Tibial nerve (tissue), 4 donors: Measurements from ENCODE around the gene RNF212. TPM values are rescaled to one million over a fixed set of nuclear protein-coding genes. Genes with fewer than 3 reads are reported as not detected.

Source experiments
- DNase-seq, 2 donors: peaks; one replicate each; pipeline ENCODE4 v3.0.0-alpha.2; 2019; ENCODE audit warnings: low spot score in 2 of 2
- H3K27ac ChIP-seq, 4 donors: fragments of 200-600 bp; sonication (generic) in 3 of 4; one replicate each; pipeline ENCODE4 v1.5.1; 2017 to 2019; ENCODE audit warnings: mild to moderate bottlenecking in 1 of 4
- H3K27me3 ChIP-seq, 2 donors: fragments of 200-600 bp; sonication (generic) in 1 of 2; one replicate each; pipeline versions ENCODE4 v1.5.1 to v1.6.0; 2017 to 2019
- H3K36me3 ChIP-seq, 3 donors: fragments of 200-600 bp; sonication (generic); one replicate each; pipeline ENCODE4 v1.5.1; 2018 to 2019
- H3K4me1 ChIP-seq, 4 donors: fragments of 200-600 bp; sonication (generic) in 3 of 4; one replicate each; pipeline ENCODE4 v1.5.1; 2017 to 2019
- H3K4me3 ChIP-seq, 4 donors: fragments of 200-600 bp; sonication (generic) in 3 of 4; one replicate each; pipeline ENCODE4 v1.5.1; 2017 to 2019; ENCODE audit warnings: mild to moderate bottlenecking in 1 of 4, moderate library complexity in 1 of 4
- H3K9me3 ChIP-seq, 4 donors: fragments of 200-600 bp; sonication (generic) in 3 of 4; one replicate each; pipeline ENCODE4 v1.5.1; 2017 to 2019
- CTCF ChIP-seq, 5 experiments: fragments of 200-600 bp in 3 of 5; fragments of 450-650 bp in 2 of 5; sonication (generic) in 3 of 5; IDR thresholded peaks; one replicate each; pipeline ENCODE4 v1.5.1; 2016 to 2019; ENCODE audit warnings: antibody characterized with exemption in 5 of 5, mild to moderate bottlenecking in 3 of 5, moderate library complexity in 2 of 5
- EP300 ChIP-seq, 2 donors: sonication (generic); formaldehyde crosslinking; IDR thresholded peaks; one replicate each; pipeline ENCODE4 v1.6.1; 2017; ENCODE audit warnings: antibody characterized with exemption in 2 of 2, mild to moderate bottlenecking in 1 of 2
- POLR2A ChIP-seq, 2 donors: fragments of 450-650 bp; IDR thresholded peaks; one replicate each; pipeline ENCODE4 v1.6.1; 2017; ENCODE audit warnings: antibody characterized with exemption in 2 of 2, mild to moderate bottlenecking in 2 of 2, moderate library complexity in 2 of 2
- WGBS, 2 donors: methylation state at CpG; one replicate each; pipeline ENCODE4 v1.1.5; 2018; 5-methylcytosine and 5-hydroxymethylcytosine counted together
- total RNA-seq, 4 donors: library from RNA; depleted of rRNA; stranded (reverse); fragments of >200 nt; gene quantifications; one replicate each; pipeline ENCODE4 v1.1.0, GENCODE V29; 2016

The RNF212 gene
- total RNA-seq, 4 donors from 2014 or later = 2.5 to 24.7 (median 9.8) TPM

GRCh38 chr4:1137850-1138249, 24.5 kb upstream of the RNF212 start:
- Histone ChIP-seq H3K36me3 (no peaks in the 10 kb centered on the region), H3K4me1 (no peaks in the 10 kb centered on the region), H3K27ac (no peak overlapping the region), H3K4me3 (peak overlapping the region in 1 of 4 donors; percentile 6), H3K27me3 (no peaks in the 10 kb centered on the region), H3K9me3 (no peaks in the 10 kb centered on the region)
- TF ChIP-seq EP300 (IDR thresholded peaks at IDR 0.05) = no peak
- no peak for TF ChIP-seq CTCF (IDR thresholded peaks at IDR 0.05)
- TF ChIP-seq POLR2A (IDR thresholded peaks at IDR 0.05) = no peak
- 76 to 77% methylated on average over 2 of the region's 2 CpGs for WGBS, 2 donors
- DNase-seq = no peak

GRCh38 chr4:1137063-1137776, 23.9 kb upstream of the RNF212 start:
- DNase-seq = no peak
- Histone ChIP-seq H3K4me3 (peak overlapping the region in 1 of 4 donors; percentile 6), H3K36me3 (no peaks in the 10 kb centered on the region), H3K4me1 (no peaks in the 10 kb centered on the region), H3K27me3 (no peaks in the 10 kb centered on the region), H3K27ac (no peak overlapping the region), H3K9me3 (no peaks in the 10 kb centered on the region)
- TF ChIP-seq EP300 (IDR thresholded peaks at IDR 0.05) (no peak), CTCF (IDR thresholded peaks at IDR 0.05) (no peak), POLR2A (IDR thresholded peaks at IDR 0.05) (no peak)
- WGBS, 2 donors = 74 to 80% methylated on average over 8 of the region's 8 CpGs

GRCh38 chr4:1136048-1136447, 22.7 kb upstream of the RNF212 start:
- DNase-seq = no peak
- Histone ChIP-seq H3K9me3 (no peaks in the 10 kb centered on the region), H3K36me3 (no peaks in the 10 kb centered on the region), H3K27ac (no peak overlapping the region), H3K27me3 (no peaks in the 10 kb centered on the region), H3K4me1 (no peaks in the 10 kb centered on the region), H3K4me3 (no peak overlapping the region)
- TF ChIP-seq EP300 (IDR thresholded peaks at IDR 0.05) (no peak), POLR2A (IDR thresholded peaks at IDR 0.05) (no peak), CTCF (IDR thresholded peaks at IDR 0.05) (no peak)
- 63 to 71% methylated on average over 4 of the region's 4 CpGs for WGBS, 2 donors

- no peaks in the 10 kb centered on the region for H3K9me3 ChIP-seq
- no peaks in the 10 kb centered on the region for H3K36me3 ChIP-seq
- H3K4me3 ChIP-seq = no peak overlapping the region
- TF ChIP-seq EP300 (IDR thresholded peaks at IDR 0.05) = no peak
- TF ChIP-seq POLR2A (IDR thresholded peaks at IDR 0.05) = no peak
- no peak for TF ChIP-seq CTCF (IDR thresholded peaks at IDR 0.05)
- H3K4me1 ChIP-seq = peaks cover 0 to 10% (median 0%) of the 10 kb centered on the region in 4 donors
- WGBS, 2 donors = 42 to 72% methylated on average over 8 of the region's 8 CpGs
- no peak for DNase-seq
- H3K27ac ChIP-seq = no peak overlapping the region
- no peaks in the 10 kb centered on the region for H3K27me3 ChIP-seq
Observed at GRCh38 chr4:1133033-1133432, 19.7 kb upstream of the RNF212 start.

- Histone ChIP-seq H3K27ac (no peak overlapping the region), H3K4me3 (no peak overlapping the region), H3K4me1 (peaks cover 0 to 10% (median 0%) of the 10 kb centered on the region in 4 donors), H3K36me3 (no peaks in the 10 kb centered on the region), H3K27me3 (no peaks in the 10 kb centered on the region), H3K9me3 (no peaks in the 10 kb centered on the region)
- WGBS, 2 donors = 19 to 21% methylated on average over 13 of the region's 13 CpGs
- TF ChIP-seq CTCF (IDR thresholded peaks at IDR 0.05) (peak; percentile 94 to 100 (median 98)), EP300 (IDR thresholded peaks at IDR 0.05) (no peak)
- DNase-seq = peak; percentile 42 to 73
Observed at GRCh38 chr4:1130316-1131186, 17.2 kb upstream of the RNF212 start.
